SK-N-SH treated with all-trans-retinoic acid at 6 μM for 48 hours (cell line): ENCODE results near the gene SLC15A2.

ENCODE experiments used
- CSDC2 ChIP-seq: fragments of 250-450 bp; sonication (Bioruptor Pico); IDR thresholded peaks from 2 replicates; pipeline ENCODE4 v1.5.0; 2020; ENCODE audit warnings: mild to moderate bottlenecking, moderate library complexity
- CSRNP3 ChIP-seq: fragments of 250-450 bp; sonication (Bioruptor Pico); IDR thresholded peaks from 2 replicates; pipeline ENCODE4 v1.5.1; 2021; ENCODE audit warnings: mild to moderate bottlenecking, moderate library complexity
- GLIS3 ChIP-seq: fragments of 250-450 bp; sonication (Bioruptor Pico); IDR thresholded peaks from 2 replicates; pipeline ENCODE4 v1.5.0; 2020; ENCODE audit warnings: mild to moderate bottlenecking, moderate library complexity
- POU6F1 ChIP-seq: fragments of 250-450 bp; sonication (Bioruptor Pico); IDR thresholded peaks from 2 replicates; pipeline ENCODE4 v1.8.0; 2021; ENCODE audit warnings: low read depth, mild to moderate bottlenecking, moderate library complexity, borderline replicate concordance
- PPARA ChIP-seq: fragments of 250-450 bp; sonication (Bioruptor Pico); IDR thresholded peaks from 2 replicates; pipeline ENCODE4 v1.5.0; 2020; ENCODE audit warnings: mild to moderate bottlenecking, borderline replicate concordance
- ZFP3 ChIP-seq: fragments of 250-450 bp; sonication (Bioruptor Pico); IDR thresholded peaks from 2 replicates; pipeline ENCODE4 v1.5.0; 2020; ENCODE audit warnings: mild to moderate bottlenecking, moderate library complexity
- ZFP30 ChIP-seq: fragments of 450-650 bp; formaldehyde crosslinking; IDR thresholded peaks from 2 replicates; pipeline ENCODE4 v1.5.0; 2022; ENCODE audit warnings: mild to moderate bottlenecking, moderate library complexity

- TF ChIP-seq ZFP3 (CRISPR knock-in tag) (no peak), CSDC2 (CRISPR knock-in tag) (no peak), PPARA (no peak), POU6F1 (CRISPR knock-in tag) (no peak), GLIS3 (no peak), CSRNP3 (CRISPR knock-in tag) (no peak), ZFP30 (no peak)
Observed at GRCh38 chr3:121956363-121956762, 62.2 kb downstream of the SLC15A2 start.
